HG03439 (cell line): ENCODE data around the gene SRC.
"Not testable (repeated sequence)": the region's sequence is repeated elsewhere in the genome, so short reads cannot be mapped to it uniquely, and the experiment has no call there.

ENCODE experiments used
- ATAC-seq: cut with Tn5 transposase; IDR thresholded peaks from one replicate; pipeline ENCODE4 v1.9.1; 2021; ENCODE audit warnings: mild to moderate bottlenecking, moderate library complexity; ENCODE audit not compliant: unreplicated experiment

The SRC gene

DNA sequence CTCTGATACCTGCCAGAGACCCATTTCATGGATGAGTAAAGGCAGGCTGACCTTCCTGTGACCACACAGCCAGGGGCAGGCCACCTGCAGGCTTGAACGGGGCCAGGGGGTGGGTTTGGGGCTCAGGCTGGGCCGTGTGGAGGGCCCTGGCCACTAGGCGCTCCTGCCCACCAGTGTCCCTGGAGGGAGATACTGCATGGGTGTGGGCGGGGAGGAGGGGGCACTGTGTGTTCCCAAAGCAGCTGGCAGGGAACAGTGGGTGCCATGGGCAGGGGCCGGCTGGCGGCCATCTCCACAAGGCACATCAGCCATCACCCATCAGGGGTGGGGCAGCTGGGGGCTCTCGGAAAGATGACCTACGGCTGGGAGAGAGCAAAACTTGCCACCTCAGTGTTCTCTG lies 15.4 kb downstream of the SRC start:
- ATAC-seq = no peak

DNA sequence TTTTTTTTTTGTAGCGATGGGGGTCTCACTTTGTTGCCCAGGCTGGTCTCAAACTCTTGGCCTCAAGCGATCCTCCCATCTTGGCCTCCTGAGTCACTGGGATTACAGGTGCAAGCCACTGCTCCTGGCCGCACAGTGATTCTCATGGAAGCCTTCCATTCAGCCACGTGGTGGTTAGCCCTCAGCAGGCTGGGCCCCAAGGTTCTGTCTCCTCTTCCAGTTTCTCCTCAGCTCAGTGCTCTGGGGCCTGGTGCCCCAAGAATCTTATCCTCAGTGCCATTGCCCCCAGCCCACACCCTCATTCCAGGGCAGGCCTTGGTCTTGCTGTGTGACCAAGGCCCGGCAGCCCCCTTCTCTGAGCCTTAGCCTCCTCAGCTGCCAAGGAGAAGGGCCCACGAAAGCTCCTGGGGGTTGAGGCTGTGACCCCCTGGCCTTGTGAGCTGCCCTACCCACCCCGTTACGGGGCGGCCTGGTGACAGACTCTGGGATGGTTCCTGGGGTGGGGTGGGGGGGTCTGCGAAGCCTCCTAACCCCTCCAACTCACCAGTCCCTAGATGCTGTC lies 16.4 kb downstream of the SRC start:
- no peak for ATAC-seq

DNA sequence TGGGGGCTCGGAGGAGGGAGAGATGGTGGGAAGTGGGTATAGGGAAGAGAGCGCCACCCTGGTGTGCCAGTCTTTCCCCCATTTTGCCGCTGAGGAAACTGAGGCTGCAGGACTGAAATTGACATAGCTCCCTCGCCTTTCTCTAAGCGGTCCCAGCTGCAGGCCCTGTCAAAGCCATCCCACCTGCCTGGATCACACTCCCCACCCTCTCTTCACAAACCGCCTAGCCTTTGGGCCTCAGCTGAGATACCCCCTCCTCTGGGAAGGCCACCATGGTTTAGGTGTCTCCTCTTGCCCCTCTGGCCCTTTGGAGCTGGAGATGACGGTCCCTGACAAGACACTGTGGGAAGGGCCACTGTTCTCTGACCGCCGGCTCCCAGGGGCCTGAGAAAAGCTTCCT lies 16.9 kb downstream of the SRC start:
- no peak for ATAC-seq

DNA sequence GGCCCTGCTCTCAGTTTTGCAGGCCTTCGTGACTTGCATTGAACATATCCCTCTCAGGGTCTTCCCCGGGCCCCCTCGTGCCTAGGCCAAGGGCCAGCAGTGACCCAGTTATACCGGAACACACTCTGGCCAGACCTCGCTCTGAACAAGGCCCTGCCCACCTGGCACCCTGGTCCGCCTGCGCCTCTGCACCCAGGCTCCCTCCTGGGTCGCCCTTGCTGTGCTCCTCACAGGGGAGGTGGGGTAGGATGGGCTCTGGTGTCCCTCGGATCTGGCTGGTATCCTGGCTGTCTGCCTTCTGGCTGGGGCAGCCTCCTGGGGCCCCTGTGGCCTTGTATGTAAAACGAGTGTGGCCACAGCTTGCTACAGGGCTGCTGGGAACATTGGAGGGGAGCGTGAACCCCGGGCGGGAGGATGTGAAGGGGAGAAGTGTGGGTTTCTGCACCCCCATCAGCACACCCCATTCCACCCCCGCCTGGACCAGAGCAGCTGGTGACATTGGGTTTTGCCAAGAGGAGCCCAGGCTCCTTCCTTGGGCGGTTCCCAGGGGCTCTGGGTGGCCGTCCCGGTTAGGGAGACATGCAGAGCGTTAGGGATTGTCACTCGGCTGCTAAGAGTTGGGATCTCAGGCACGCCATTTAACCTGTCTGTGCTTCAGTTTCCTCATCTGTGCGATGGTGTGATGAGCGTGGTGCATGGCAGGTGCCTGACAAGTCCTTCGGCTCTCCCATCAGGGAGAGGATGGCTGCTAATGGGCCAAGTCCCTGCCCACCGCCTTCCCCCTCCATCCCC lies 17.5 kb downstream of the SRC start:
- no peak for ATAC-seq

DNA sequence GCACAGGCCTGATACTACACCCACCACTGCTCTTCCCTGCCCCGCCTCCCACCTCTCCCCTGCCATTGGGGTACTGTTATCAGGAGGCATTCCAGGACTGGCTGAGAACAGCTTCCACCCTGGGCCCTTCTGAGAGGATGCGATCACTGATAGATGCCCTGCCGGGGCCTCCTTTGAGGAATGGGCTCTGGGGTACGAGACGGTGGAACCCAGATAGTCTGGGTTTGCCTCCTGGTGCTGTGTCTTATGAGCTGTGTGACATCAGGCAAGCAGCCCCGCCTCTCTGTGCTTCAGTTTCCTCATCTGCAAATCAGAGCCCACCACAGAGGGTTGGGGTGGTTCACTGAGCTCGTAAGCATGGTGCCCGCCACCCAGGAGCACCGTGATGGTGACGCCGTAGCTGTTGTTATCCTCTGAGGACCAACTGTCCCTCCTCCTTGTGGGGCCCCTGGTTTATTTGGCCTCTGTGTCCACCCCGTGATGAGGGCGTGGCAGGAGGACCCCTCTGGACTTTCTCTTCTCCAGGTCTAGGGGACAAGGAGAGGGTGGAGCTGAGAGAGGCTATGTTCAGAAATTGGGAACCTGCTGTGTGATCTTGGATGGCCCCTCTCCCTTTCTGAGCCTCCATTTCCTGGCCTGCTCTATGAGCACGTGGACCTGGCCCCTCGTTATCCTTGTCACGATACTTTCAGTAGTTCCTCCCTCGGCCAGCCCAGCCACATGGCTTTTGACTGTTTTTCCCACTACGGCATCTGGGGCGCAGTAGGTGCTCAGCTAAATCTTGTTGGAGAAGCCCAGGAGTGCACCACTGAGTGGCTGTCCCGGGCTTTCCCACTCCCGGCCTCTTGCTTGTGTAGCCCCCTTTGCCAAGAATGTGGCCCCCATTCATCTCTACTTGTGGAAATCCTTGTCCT lies 18.3 kb downstream of the SRC start:
- ATAC-seq = no peak

DNA sequence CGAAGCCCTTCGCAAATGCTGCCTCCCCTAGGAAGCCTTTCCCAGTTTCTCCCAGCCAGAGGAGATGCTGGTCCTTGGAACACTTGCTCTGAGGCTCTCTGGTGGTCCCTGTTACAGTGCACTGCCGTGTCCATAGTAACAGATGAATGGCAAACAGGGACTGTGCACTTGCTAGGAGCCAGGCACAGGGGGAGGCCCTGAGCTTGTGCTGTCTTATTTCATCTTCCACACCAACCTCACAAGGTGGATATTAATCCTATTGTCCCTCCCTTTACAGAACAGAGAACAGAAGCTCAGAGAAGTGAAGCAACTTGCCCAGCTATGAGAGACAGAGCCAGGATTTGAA lies 19.0 kb downstream of the SRC start:
- no peak for ATAC-seq

DNA sequence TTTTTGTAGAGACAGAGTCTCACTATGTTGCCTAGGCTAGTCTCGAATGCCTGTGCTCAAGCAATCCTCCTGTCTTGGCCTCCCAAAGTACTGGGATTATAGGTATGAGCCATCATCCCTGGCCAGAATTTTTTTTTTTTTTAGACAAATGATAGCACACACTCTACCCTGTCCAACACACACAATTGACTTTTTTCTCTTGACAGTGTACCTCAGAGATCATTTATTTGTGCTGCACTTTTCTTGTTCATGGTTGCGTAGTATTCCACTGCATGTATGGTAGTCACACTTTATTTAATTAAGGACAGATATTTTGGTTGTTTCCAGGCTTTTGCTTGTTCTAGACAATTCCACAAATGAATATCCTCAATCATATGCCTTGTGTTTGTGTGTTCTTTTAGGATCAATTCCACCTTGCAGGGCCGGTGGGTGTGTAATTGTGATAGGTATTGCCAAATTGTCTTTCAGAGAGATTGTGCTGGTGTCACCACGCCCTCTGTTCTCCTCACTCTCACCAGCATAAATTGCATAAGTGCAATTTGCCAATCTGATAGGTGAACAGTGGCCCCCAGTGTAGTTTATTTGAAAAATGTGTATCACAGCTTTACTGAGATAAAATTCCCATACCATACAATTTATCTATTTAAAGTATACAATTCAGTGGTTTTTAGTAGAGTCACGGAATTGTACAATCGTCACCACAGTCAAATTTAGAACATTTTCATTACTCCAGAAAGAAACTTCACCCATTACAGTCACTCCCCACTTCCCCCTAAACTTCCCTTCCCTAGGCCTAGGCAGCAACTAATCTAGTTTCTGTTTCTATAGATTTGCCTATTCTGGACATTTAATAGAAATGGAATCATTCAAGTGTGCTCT lies 20.1 kb downstream of the SRC start:
- ATAC-seq = peak; percentile 58

DNA sequence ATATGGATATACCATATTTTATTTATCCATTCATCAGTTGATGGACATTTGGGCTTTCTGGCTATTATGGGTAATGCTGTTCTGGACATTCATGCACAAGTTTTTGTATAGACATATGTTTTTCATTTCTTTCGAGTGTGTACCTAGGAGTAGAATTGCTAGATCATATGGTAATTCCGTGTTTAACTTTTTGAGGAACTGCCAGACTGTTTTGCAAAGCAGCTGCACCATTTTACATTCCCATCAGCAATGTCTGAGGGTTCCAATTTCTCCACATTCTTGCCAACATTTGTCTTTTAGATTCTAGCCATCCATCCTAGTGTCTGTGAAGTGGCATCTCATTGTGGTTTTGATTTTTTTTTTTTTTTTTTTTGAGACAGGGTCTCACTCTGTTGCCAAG lies 20.8 kb downstream of the SRC start:
- no peak for ATAC-seq

DNA sequence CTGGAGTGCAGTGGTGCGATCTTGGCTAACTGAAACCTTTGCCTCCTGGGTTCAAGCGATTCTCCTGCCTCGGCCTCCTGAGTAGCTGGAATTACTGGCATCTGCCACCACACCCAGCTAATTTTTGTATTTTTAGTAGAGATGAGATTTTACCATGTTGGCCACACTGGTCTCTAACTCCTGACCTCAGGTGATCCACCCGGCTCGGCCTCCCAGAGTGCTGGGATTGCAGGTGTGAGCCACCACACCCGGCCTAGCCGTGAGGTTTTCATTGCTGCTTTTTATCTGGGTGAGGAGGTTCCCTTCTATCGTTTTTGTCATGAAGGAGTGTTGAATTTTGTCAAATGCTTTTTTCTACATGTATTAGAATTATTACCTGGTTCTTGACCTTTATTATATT lies 23.9 kb downstream of the SRC start:
- no peak for ATAC-seq

- ATAC-seq = not testable (repeated sequence)
These were observed 25.9 kb downstream of the SRC start for GRCh38 chr20:37371845-37372244.

- no peak for ATAC-seq
These were observed 26.5 kb downstream of the SRC start for GRCh38 chr20:37372441-37372840.

GRCh38 chr20:37373020-37373598 lies 27.2 kb downstream of the SRC start:
- ATAC-seq = no peak

DNA sequence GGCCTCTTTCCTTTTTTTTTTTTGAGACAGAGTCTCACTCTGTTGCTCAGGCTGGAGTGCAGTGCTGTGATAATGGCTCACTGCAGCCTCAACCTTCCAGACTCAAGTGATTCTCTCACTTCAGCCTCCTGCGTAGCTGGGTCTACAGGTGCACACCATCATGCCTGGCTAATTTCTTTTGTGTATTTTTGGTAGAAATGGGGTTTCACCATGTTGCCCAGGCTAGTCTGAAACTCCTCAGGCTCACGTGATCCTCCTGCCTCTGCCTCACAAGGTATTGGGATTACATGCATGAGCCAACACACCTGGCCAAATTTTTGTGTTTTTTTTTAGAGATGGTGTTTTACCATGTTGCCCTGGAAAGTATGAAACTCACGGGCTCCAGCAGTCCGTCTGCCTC lies 29.3 kb downstream of the SRC start:
- ATAC-seq = no peak

- no peak for ATAC-seq
These were observed 30.4 kb downstream of the SRC start for GRCh38 chr20:37376324-37376723.

- ATAC-seq = no peak
These were observed 30.9 kb downstream of the SRC start for GRCh38 chr20:37376791-37377190.

- ATAC-seq = no peak
These were observed 31.6 kb downstream of the SRC start for GRCh38 chr20:37377346-37378081.

DNA sequence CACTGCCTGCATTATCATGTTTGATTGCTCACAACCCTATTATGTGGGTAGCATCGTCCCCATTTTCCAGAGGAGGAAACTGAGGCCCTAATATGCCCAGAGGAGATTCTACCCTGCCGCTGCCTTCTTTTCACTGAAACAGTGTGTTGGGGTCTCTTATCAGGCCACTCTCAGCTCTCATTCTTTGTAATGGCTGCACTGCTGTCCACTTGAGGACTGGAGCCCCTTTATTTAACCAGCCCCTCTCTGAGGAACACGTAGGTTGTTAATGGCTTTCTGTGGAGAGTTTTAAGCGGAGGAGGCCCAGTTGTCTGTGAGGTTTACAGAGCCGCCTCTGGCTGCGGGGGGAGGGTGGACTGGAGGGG lies 32.5 kb downstream of the SRC start:
- no peak for ATAC-seq

GRCh38 chr20:37378785-37379598 lies 33.1 kb downstream of the SRC start:
- ATAC-seq = no peak
